Stimulated activated CD4-positive, alpha-beta T cell treated with anti-CD3 and anti-CD28 coated beads, Interleukin-4, amount 100 ng/mL, for 24 hours (primary cell): ENCODE results near the gene ANAPC2.

ENCODE experiments used
- DNase-seq: peaks from one replicate; pipeline ENCODE4 v3.0.0-alpha.2; 2020

Gene ANAPC2

DNA sequence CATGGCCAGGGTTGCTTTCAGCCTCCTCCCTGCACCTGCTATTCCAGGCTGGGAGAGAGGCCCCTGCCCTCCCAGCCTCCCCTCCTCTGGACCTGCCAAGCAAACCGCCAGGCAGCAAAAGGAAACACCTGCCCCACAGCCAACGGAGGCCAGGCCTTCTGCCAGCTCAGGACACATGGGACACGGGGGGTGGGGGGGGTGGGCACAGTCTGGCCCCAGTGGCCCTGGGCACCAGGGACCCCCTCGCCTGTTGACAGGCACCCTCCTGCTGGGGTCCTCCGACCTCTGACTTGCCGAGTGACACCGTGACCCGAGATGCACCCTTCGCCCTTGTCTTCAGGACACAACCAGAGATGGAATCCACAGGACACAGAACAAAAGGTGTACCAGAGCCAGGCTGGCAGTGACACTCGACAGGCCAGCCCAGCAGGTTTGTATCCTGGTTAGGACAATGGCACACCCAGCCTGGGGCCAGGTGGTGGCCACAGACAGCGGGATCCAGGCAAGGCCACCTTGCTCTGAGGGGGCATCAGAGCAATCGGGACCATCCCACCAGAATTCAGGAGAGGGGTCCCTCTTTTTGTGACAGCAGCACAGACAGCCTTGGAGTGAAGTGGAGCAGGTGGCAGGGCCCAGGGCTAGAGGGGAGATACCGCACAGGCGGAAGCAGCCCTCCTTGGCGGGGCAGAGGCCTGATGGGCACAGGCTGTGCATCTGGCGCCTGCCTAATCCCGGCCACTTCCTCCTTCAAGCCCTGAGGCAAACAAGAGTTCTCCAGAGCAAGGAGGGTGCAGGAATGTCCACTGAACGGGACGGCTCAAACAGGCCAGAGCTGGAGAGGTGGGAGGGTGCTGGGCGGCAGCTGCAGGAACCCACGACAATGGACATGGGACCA, 15.2 kb downstream of the ANAPC2 start:
- DNase-seq: no peak

DNA sequence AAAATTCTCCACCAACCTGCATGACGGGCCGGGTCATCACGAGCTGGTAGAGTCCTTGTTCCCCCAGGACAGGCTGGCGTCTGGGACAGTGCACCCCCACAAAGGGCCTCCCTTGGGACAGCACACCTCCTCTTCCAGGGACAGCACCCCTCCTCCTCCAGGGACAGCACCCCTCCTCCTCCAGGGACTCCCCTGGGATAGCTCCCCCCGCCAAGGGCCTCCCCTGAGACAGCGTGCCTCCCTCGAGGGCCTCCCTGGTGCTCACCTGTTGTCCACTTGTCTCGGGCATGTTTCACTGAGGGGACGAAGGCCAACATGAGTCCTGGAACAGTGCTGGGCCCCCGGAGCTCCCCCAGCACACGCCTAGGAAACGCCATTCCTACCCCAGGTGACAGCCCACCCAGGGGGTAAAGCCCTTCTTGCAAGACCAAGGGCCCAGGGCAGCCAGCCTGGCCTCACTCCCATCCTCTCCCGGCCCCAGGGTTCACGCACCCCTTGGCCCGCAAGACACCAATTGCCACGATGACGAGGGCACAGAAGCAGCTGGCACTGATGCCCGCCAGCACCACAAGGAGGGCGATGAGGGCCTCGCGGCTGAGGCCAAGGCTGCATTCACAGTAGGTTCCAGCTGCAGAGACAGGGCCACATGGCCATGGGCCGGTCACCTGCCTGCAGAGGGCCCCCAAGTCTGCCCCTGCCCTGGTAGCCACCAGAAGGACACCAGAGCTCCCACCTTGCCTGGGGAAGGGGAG, 17.0 kb downstream of the ANAPC2 start:
- DNase-seq: no peak

GRCh38 chr9:137170486-137171148, 17.7 kb downstream of the ANAPC2 start:
- DNase-seq: no peak

DNA sequence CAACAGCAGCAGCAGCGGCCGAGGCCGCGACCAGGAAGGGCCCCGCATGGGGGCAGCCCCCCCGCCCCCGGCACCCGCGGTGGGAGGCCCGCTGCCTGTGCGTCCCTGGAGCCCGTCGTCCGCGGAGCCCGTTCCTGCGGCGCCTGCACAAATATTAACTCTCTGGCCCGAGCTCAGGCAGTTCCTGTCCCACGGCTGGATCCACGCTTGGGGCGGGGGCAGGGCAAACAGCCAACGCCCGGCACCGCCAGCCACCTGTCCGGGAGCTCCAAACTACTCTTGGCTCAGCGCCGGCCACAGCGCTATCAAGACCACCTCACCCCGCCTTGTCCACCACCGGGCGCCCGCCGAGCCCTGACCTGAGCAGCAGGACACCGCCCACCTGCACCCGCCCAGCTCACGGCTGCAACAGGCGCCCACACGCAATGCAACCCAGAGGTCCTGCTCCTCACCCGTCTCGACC, 18.4 kb downstream of the ANAPC2 start, which contains the start of gene LRRC26:
Gene LRRC26 (minus strand): TSS at position 156 of the 463 bp plus-strand sequence. CDS start 108 bp downstream, at position 48.
- DNase-seq: no peak

DNA sequence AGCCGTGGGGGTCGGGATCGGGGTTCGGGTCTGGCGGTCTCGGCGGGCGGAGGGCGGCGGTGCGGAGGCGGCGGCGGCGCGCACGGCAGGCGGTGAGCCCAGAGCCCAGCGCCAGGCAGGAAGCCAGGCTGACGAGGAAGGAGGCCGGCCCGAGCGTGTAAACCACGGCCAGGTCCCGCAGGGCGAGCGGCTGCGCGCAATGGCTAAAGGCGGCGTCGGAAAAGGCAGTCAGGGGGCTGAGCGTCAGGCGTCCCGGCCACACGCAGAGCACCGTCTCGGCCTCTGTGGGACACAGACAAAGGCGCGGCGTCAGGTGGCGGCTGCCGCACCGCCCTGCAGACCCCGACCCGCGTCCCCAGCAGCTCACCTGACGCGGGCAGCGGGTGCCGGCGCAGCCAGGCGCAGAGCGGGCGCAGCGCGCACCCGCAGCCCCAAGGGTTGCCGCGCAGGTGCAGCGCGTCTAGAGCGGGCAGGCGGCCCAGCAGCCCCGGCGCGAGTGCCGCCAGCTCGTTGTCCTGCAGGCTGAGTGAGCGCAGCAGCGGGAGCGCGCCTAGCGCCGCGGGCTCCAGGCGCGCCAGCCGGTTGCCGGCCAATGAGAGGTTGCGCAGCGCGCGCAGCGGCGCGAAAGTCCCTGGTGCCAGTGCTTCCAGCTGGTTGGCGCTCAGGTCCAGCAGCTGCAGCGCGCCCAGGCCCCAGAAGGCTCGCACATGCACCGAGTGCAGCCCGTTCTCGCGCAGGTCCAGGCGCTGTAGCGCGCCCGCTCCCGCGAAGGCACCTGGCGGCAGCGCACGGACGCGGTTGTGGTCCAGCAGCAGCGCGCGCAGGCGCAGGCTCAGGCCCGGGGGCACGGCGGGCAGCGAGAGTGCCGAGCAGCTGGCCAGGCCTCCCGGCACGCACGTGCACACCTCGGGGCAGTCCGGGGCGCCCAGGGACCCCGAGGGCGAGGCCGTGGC, 19.2 kb downstream of the ANAPC2 start:
- no peak for DNase-seq

DNA sequence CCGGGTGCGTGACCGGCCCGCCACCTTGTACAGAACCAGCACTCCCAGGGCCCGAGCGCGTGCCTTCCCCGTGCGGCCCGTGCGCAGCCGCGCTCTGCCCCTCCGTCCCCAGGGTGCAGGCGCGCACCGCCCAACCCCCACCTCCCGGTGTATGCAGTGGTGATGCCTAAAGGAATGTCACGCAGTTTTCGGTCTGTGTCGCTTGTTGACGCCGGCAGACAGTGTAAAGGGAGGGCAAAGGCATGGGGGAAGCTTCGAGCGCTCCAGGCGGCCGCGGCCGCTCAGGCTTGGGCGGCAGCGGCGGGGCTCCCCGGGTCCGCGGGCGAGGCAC, 19.8 kb downstream of the ANAPC2 start:
- DNase-seq: no peak

DNA sequence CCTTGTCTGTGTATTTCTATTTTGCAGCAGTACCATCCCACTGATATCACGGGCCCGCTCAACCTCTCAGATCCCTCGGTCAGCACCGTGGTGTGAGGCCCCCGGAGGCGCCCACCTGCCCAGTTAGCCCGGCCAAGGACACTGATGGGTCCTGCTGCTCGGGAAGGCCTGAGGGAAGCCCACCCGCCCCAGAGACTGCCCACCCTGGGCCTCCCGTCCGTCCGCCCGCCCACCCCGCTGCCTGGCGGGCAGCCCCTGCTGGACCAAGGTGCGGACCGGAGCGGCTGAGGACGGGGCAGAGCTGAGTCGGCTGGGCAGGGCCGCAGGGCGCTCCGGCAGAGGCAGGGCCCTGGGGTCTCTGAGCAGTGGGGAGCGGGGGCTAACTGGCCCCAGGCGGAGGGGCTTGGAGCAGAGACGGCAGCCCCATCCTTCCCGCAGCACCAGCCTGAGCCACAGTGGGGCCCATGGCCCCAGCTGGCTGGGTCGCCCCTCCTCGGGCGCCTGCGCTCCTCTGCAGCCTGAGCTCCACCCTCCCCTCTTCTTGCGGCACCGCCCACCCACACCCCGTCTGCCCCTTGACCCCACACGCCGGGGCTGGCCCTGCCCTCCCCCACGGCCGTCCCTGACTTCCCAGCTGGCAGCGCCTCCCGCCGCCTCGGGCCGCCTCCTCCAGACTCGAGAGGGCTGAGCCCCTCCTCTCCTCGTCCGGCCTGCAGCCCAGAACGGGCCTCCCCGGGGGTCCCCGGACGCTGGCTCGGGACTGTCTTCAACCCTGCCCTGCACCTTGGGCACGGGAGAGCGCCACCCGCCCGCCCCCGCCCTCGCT, 20.4 kb downstream of the ANAPC2 start:
- no peak for DNase-seq

- no peak for DNase-seq
Observed at GRCh38 chr9:137167277-137167746, 21.0 kb downstream of the ANAPC2 start.

- no peak for DNase-seq
Observed at GRCh38 chr9:137166380-137167229, 21.8 kb downstream of the ANAPC2 start.

DNA sequence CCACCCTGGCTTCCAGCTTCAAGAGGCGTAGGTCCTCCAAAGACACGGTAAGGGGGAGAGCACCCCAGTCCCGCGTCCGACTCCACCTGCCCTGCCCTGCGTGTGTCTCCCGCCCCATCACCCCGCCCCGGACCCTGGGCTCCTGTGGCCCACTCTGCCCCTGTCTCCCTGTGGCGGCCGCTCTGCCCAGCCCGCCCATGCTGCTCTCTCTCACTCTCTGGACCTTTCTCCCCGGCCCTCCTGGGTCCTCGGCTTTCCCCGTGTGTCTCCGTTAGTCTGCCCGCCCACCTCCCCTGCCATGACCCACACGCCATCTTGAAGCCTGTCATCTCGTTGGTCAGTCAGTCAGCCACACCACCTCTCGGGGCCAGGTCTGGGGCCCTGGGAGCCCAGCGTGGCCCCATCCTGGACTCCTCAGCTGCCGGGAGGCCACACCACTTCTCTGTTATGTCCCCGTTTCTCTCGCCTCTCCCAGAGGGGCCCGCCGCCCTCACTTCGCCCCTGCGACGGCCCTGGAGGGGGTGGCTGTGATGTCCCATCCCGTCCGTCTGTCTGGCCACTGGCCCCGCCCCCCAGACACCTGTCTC, 23.0 kb downstream of the ANAPC2 start:
- DNase-seq: no peak

DNA sequence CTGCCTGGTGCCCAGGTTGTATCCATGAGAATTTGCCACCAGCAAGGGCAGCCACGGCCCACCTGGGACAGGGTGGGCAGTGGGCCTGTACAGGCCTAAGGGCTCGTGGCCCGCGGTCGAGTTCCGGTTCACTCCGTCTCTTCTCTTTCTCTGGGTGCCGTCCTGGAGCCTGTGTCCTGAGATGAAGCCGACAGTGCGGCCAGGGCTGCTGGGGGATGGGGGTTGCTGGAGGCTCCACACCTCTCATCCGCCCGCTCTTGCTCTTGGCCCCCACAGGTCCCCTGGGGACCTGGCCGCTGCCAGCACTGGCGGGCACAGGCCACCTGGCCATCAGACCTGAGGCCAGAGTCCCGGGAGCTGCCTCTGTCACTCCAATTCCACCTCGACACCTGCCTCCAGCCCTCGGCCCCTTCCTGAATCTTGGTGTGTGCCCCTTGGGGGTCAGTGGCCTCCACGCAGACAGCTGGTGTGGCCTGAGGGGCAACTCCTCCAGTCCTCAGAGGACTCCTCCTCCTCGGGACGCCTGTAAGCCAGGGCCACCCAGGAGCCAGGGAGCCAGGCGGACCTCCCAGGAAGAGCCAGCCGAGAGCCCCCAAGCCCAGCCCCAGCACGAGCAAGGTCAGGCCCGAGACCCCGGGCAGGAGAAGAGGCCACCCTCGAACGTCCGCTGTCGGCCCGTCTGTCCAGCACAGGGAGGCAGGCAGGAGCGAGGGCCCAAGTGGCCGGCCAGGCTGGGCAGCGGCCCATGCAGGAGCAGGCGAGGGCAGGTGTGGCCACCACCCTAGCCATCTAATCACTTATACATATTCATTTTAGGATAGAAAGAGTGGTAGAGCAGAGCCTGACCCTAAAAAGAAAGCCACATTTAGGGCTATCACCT, 23.8 kb downstream of the ANAPC2 start:
- DNase-seq: no peak

GRCh38 chr9:137163805-137164204, 24.6 kb downstream of the ANAPC2 start:
- DNase-seq: no peak

DNA sequence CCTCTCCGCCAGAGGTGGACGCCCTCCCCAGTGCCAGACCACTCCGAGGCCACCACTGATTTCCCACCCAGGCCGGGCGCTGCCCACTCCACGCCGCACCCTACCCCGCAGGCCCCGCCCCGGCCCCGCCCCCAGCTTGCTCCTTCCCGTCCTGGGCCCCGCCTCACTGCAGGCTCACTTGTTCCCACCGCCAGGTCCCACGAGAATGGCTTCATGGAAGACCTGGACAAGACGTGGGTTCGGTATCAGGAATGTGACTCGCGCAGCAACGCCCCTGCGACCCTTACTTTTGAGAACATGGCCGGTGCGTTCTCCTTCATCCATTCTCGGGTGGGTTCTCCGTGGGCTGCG, 25.0 kb downstream of the ANAPC2 start:
- no peak for DNase-seq

DNA sequence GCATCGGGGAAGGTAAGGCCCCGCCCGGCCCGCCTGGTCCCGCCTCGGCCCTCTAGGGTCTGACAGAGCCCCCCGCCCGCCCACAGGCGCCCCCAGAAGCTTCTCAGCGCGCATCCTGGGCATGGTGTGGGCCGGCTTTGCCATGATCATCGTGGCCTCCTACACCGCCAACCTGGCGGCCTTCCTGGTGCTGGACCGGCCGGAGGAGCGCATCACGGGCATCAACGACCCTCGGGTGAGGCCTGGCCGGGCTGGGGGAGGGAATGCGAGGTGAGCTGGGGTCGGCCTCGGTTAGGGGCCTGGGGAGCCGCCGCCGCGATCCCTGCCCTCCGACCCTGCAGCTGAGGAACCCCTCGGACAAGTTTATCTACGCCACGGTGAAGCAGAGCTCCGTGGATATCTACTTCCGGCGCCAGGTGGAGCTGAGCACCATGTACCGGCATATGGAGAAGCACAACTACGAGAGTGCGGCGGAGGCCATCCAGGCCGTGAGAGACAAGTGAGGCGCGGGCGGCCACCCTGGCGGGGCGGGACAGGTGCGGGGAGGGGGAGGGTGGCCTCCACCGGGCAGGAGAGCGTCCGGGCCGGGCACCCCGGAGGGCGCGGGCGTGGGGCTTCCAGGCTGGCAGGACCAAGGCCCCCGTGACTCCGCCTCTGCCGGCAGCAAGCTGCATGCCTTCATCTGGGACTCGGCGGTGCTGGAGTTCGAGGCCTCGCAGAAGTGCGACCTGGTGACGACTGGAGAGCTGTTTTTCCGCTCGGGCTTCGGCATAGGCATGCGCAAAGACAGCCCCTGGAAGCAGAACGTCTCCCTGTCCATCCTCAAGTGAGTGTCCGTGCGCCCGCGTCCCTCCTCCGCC, 25.6 kb downstream of the ANAPC2 start:
- DNase-seq: no peak

DNA sequence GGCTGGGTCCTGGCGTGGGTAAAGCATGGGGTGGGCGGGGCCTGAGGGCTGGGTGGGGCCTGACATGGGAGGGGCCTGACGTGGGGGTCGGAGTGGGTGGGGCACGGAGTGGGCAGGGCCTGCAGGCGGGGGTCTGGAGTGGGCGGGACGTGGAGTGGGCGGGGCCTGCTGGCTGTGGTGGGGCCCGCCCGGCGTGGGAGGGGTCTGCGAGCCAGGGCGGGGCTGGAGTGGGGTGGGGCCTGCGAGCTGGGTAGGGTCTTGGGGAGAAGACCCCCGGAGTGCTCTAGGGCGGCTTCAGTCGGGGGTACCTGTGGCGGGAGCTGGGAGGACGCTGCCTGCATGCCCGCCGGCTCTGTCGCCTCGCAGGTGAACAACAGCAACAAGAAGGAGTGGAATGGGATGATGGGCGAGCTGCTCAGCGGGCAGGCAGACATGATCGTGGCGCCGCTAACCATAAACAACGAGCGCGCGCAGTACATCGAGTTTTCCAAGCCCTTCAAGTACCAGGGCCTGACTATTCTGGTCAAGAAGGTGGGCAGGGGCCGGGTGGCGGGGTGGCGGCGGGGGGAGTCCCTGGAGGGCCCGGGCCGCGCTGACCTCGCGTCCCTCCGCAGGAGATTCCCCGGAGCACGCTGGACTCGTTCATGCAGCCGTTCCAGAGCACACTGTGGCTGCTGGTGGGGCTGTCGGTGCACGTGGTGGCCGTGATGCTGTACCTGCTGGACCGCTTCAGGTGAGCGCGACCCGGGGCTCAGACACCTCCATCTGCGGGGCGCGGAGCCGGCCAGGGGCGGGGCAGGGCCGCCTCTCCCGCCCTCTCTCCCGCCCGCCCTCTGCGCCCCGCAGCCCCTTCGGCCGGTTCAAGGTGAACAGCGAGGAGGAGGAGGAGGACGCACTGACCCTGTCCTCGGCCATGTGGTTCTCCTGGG, 26.5 kb downstream of the ANAPC2 start:
- DNase-seq: no peak

GRCh38 chr9:137160716-137161557, 27.4 kb downstream of the ANAPC2 start:
- no peak for DNase-seq
